WTC11 (cell line): ENCODE data around the gene APH1A. TPM values are rescaled to one million over a fixed set of nuclear protein-coding genes. Genes with fewer than 3 reads are reported as not detected.

ENCODE experiments used
- AFF4 ChIP-seq: sonication (generic); formaldehyde crosslinking; IDR thresholded peaks from 2 replicates; pipeline ENCODE4 v1.8.1; 2023; ENCODE audit warnings: mild to moderate bottlenecking, missing genetic modification reagents, borderline replicate concordance
- CBFB ChIP-seq: sonication (generic); formaldehyde crosslinking; IDR thresholded peaks from 2 replicates; pipeline ENCODE4 v1.8.1; 2022; ENCODE audit warnings: mild to moderate bottlenecking, low read depth, missing genetic modification reagents
- CREB1 ChIP-seq: sonication (generic); formaldehyde crosslinking; IDR thresholded peaks from 2 replicates; pipeline ENCODE4 v1.8.0; 2023; ENCODE audit warnings: mild to moderate bottlenecking, missing genetic modification reagents
- CREM ChIP-seq: sonication (generic); formaldehyde crosslinking; IDR thresholded peaks from 2 replicates; pipeline ENCODE4 v1.8.1; 2022; ENCODE audit warnings: mild to moderate bottlenecking, missing genetic modification reagents, moderate library complexity
- ETV6 ChIP-seq: sonication (generic); formaldehyde crosslinking; IDR thresholded peaks from 2 replicates; pipeline ENCODE4 v1.8.1; 2022; ENCODE audit warnings: mild to moderate bottlenecking, missing genetic modification reagents
- FOXP1 ChIP-seq: sonication (generic); formaldehyde crosslinking; IDR thresholded peaks from 2 replicates; pipeline ENCODE4 v1.8.0; 2022; ENCODE audit warnings: missing genetic modification reagents, mild to moderate bottlenecking, moderate library complexity, borderline replicate concordance
- KAT7 ChIP-seq: sonication (generic); formaldehyde crosslinking; IDR thresholded peaks from 2 replicates; pipeline ENCODE4 v1.8.1; 2023; ENCODE audit warnings: missing genetic modification reagents, mild to moderate bottlenecking, borderline replicate concordance
- MYBL2 ChIP-seq: sonication (generic); formaldehyde crosslinking; IDR thresholded peaks from 2 replicates; pipeline ENCODE4 v1.8.1; 2023; ENCODE audit warnings: mild to moderate bottlenecking, moderate library complexity, missing genetic modification reagents
- NFE2L1 ChIP-seq: sonication (generic); formaldehyde crosslinking; IDR thresholded peaks from 2 replicates; pipeline ENCODE4 v1.8.1; 2023; ENCODE audit warnings: missing genetic modification reagents
- NR2C2 ChIP-seq: sonication (generic); formaldehyde crosslinking; IDR thresholded peaks from 2 replicates; pipeline ENCODE4 v1.8.0; 2022; ENCODE audit warnings: mild to moderate bottlenecking, missing genetic modification reagents
- PRDM15 ChIP-seq: sonication (generic); formaldehyde crosslinking; IDR thresholded peaks from 2 replicates; pipeline ENCODE4 v1.8.0; 2022; ENCODE audit warnings: missing genetic modification reagents
- TP53 ChIP-seq: sonication (generic); formaldehyde crosslinking; IDR thresholded peaks from 2 replicates; pipeline ENCODE4 v1.8.1; 2023; ENCODE audit warnings: mild to moderate bottlenecking, missing genetic modification reagents
- ZBTB21 ChIP-seq: sonication (generic); formaldehyde crosslinking; IDR thresholded peaks from 2 replicates; pipeline ENCODE4 v1.8.1; 2023; ENCODE audit warnings: mild to moderate bottlenecking, missing genetic modification reagents, borderline replicate concordance
- ZNF396 ChIP-seq: fragments of 250-450 bp; sonication (Bioruptor Pico); IDR thresholded peaks from 2 replicates; pipeline ENCODE4 v1.8.0; 2021; ENCODE audit warnings: mild to moderate bottlenecking, moderate library complexity, borderline replicate concordance
- ZNF425 ChIP-seq: fragments of 250-450 bp; sonication (Bioruptor Pico); conservative IDR thresholded peaks from 2 replicates; pipeline ENCODE4 v1.9.0; 2021; ENCODE audit warnings: mild to moderate bottlenecking
- total RNA-seq: library from RNA; stranded (reverse); gene quantifications from 3 replicates; pipeline ENCODE4 v1.2.3, GENCODE V29; 2021
- TF ChIP-seq, protein P1 (sequence below): sonication (generic); formaldehyde crosslinking; IDR thresholded peaks from 2 replicates; pipeline ENCODE4 v1.8.1; 2022; ENCODE audit warnings: low read depth, missing genetic modification reagents, borderline replicate concordance
- TF ChIP-seq, protein P2 (sequence below): sonication (generic); formaldehyde crosslinking; IDR thresholded peaks from 2 replicates; pipeline ENCODE4 v1.8.0; 2022; ENCODE audit warnings: mild to moderate bottlenecking, missing genetic modification reagents
- TF ChIP-seq, protein P3 (sequence below): fragments of 250-450 bp; sonication (Bioruptor Pico); IDR thresholded peaks from 2 replicates; pipeline ENCODE4 v1.8.0; 2021; ENCODE audit warnings: mild to moderate bottlenecking
- TF ChIP-seq, protein P4 (sequence below): sonication (generic); formaldehyde crosslinking; IDR thresholded peaks from 2 replicates; pipeline ENCODE4 v1.8.1; 2023; ENCODE audit warnings: mild to moderate bottlenecking, moderate library complexity, missing genetic modification reagents
- TF ChIP-seq, protein P5 (sequence below): sonication (generic); formaldehyde crosslinking; IDR thresholded peaks from 2 replicates; pipeline ENCODE4 v1.8.1; 2023; ENCODE audit warnings: mild to moderate bottlenecking, missing genetic modification reagents

The APH1A gene
- total RNA-seq, 1 experiment from 2014 or later = 120 TPM

DNA sequence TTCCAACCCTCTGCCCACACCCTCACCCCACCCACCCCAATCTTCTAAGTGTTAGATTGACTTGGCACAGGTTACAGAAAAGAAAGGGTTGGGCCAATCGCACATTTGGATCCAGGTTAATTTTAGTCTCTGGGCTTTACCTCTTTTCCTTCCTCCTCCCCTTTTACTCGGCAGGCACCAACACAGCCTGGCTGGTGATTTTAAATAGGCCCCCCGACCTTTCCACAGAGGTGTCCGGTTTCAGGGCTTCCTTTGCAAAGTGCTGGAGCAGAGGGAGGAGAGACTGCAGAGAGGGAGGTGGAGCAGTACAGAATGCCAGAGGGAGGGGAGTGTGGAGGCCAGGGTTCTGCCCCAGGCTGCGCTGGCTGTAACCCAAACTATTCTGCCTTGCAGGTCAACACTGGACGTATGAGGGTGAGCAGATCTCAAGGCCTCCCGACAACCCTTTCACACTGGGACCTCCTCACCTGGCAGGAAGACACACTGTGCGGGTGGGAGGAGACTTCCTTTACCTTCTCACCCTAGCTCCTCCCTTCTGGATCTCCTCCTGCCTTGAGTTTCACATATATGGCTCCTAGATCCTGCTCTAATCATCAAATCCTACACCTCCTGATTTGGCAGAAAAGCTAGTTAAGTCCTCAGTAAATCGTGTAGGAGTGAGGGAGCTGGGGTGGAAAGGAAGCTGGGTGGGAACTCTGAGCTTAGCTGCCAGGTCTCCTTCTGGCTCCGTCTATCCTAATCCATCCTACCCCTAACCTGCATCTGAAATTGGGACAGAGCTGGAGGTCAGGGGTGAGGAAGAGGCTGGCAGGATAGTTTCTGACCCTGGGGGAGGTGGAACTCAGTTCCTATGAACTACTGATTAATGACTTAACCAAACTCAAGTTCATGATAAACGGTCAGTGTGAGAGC, 8.8 kb downstream of the APH1A start (continued):
- TF ChIP-seq ZNF425 (CRISPR knock-in tag) (no peak), TP53 (no peak), PRDM15 (CRISPR knock-in tag) (no peak), CREM (CRISPR knock-in tag) (no peak), CBFB (CRISPR knock-in tag) (no peak), AFF4 (CRISPR knock-in tag) (no peak), KAT7 (CRISPR knock-in tag) (no peak), MYBL2 (CRISPR knock-in tag) (no peak), ZBTB21 (CRISPR knock-in tag) (no peak), NFE2L1 (CRISPR knock-in tag) (no peak), NR2C2 (no peak), ETV6 (CRISPR knock-in tag) (peak; percentile 67; the same call in 1 of the 2 replicates), FOXP1 (0 out of 2 replicates have a peak, but pooled peaks have one; percentile 43), CREB1 (CRISPR knock-in tag) (no peak), ZNF396 (no peak)
- TF ChIP-seq, protein P1, sequence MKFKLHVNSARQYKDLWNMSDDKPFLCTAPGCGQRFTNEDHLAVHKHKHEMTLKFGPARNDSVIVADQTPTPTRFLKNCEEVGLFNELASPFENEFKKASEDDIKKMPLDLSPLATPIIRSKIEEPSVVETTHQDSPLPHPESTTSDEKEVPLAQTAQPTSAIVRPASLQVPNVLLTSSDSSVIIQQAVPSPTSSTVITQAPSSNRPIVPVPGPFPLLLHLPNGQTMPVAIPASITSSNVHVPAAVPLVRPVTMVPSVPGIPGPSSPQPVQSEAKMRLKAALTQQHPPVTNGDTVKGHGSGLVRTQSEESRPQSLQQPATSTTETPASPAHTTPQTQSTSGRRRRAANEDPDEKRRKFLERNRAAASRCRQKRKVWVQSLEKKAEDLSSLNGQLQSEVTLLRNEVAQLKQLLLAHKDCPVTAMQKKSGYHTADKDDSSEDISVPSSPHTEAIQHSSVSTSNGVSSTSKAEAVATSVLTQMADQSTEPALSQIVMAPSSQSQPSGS (CRISPR knock-in tag) = no peak
- TF ChIP-seq, protein P2, sequence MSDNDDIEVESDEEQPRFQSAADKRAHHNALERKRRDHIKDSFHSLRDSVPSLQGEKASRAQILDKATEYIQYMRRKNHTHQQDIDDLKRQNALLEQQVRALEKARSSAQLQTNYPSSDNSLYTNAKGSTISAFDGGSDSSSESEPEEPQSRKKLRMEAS (CRISPR knock-in tag) = peak; percentile 44; the same call in 1 of the 2 replicates
- TF ChIP-seq, protein P3, sequence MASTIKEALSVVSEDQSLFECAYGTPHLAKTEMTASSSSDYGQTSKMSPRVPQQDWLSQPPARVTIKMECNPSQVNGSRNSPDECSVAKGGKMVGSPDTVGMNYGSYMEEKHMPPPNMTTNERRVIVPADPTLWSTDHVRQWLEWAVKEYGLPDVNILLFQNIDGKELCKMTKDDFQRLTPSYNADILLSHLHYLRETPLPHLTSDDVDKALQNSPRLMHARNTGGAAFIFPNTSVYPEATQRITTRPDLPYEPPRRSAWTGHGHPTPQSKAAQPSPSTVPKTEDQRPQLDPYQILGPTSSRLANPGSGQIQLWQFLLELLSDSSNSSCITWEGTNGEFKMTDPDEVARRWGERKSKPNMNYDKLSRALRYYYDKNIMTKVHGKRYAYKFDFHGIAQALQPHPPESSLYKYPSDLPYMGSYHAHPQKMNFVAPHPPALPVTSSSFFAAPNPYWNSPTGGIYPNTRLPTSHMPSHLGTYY (CRISPR knock-in tag) = no peak
- TF ChIP-seq, protein P4, sequence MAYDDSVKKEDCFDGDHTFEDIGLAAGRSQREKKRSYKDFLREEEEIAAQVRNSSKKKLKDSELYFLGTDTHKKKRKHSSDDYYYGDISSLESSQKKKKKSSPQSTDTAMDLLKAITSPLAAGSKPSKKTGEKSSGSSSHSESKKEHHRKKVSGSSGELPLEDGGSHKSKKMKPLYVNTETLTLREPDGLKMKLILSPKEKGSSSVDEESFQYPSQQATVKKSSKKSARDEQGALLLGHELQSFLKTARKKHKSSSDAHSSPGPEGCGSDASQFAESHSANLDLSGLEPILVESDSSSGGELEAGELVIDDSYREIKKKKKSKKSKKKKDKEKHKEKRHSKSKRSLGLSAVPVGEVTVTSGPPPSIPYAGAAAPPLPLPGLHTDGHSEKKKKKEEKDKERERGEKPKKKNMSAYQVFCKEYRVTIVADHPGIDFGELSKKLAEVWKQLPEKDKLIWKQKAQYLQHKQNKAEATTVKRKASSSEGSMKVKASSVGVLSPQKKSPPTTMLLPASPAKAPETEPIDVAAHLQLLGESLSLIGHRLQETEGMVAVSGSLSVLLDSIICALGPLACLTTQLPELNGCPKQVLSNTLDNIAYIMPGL (CRISPR knock-in tag) = no peak
- TF ChIP-seq, protein P5, sequence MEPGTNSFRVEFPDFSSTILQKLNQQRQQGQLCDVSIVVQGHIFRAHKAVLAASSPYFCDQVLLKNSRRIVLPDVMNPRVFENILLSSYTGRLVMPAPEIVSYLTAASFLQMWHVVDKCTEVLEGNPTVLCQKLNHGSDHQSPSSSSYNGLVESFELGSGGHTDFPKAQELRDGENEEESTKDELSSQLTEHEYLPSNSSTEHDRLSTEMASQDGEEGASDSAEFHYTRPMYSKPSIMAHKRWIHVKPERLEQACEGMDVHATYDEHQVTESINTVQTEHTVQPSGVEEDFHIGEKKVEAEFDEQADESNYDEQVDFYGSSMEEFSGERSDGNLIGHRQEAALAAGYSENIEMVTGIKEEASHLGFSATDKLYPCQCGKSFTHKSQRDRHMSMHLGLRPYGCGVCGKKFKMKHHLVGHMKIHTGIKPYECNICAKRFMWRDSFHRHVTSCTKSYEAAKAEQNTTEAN (CRISPR knock-in tag) = 0 out of 2 replicates have a peak, but pooled peaks have one; percentile 13
